BJ (cell line): ENCODE measurements around the gene PATJ. TPM values are rescaled to one million over a fixed set of nuclear protein-coding genes. Genes with fewer than 3 reads are reported as not detected.
A peak's percentile ranks its signal among the peaks of the same experiment; 100 is the strongest.
"Not testable (repeated sequence)": the region's sequence is repeated elsewhere in the genome, so short reads cannot be mapped to it uniquely, and the experiment has no call there.

Experiments used
- CTCF ChIA-PET: fragments of 350-600 bp; formaldehyde crosslinking; extraction: SDS; loops from one replicate; lab custom pipeline; 2021; ENCODE audit warnings: antibody characterized with exemption, inconsistent platforms; lab: Yijun Ruan, JAX
- POLR2A ChIA-PET: fragments of 300-600 bp; sonication (Branson Sonifier 250); formaldehyde crosslinking; extraction: SDS; loops from one replicate; lab custom pipeline; 2021; ENCODE audit warnings: antibody characterized with exemption; lab: Charles Lee
- DNase-seq: peaks from one replicate; pipeline ENCODE4 v3.0.0-alpha.2; 2011; ENCODE audit warnings: low read depth
- H3K27me3 ChIP-seq: 2 replicates; pipeline ENCODE4 v1.6.0; 2011; ENCODE audit warnings: low read length; ENCODE audit not compliant: control insufficient read depth, insufficient read depth
- H3K36me3 ChIP-seq: 2 replicates; pipeline ENCODE4 v1.5.1; 2011; ENCODE audit warnings: low read length; ENCODE audit not compliant: control insufficient read depth, insufficient read depth
- H3K4me3 ChIP-seq: 2 replicates; pipeline ENCODE4 v1.5.1; 2011; ENCODE audit warnings: low read depth, mild to moderate bottlenecking, control low read depth, low read length
- polyA plus RNA-seq: library from polyadenylated mRNA; depleted of rRNA; stranded (reverse); fragments of >200 nt; gene quantifications from 2 replicates; pipeline ENCODE4 v1.2.3, GENCODE V29; 2011
- TF ChIP-seq, protein P1 (sequence below): IDR thresholded peaks from 2 replicates; pipeline ENCODE4 v1.5.1; 2011; ENCODE audit warnings: low read depth, mild to moderate bottlenecking, control low read depth, inconsistent platforms, low read length, moderate library complexity; ENCODE audit not compliant: insufficient read depth

PATJ gene
- polyA plus RNA-seq, 1 experiment = 3.0 TPM

DNA sequence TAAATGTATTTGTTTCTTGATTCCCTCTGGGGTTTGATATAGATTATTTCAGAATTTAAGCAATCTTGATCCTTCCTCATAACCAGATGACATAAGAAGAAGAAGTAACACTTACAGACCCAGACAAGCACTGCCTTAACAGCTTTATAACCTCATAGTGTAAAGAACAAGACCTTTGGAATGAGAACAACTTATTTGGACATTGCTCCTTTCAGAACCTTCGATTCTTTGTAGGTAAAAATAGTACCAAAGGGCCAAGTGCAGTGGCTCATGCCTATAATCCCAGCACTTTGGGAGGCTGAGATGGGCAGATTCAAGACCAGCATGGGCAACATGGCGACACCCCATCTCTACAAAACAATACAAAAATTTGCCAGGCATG is 32.4 kb upstream of the PATJ start:
- ChIA-PET CTCF (no interaction called here), POLR2A (no interaction called here)
- no peak for DNase-seq
- TF ChIP-seq, protein P1, sequence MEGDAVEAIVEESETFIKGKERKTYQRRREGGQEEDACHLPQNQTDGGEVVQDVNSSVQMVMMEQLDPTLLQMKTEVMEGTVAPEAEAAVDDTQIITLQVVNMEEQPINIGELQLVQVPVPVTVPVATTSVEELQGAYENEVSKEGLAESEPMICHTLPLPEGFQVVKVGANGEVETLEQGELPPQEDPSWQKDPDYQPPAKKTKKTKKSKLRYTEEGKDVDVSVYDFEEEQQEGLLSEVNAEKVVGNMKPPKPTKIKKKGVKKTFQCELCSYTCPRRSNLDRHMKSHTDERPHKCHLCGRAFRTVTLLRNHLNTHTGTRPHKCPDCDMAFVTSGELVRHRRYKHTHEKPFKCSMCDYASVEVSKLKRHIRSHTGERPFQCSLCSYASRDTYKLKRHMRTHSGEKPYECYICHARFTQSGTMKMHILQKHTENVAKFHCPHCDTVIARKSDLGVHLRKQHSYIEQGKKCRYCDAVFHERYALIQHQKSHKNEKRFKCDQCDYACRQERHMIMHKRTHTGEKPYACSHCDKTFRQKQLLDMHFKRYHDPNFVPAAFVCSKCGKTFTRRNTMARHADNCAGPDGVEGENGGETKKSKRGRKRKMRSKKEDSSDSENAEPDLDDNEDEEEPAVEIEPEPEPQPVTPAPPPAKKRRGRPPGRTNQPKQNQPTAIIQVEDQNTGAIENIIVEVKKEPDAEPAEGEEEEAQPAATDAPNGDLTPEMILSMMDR = no peak
- no peaks in the 10 kb centered on the region for H3K27me3 ChIP-seq
- H3K36me3 ChIP-seq = peaks cover 7% of the 10 kb centered on the region
- no peak overlapping the region for H3K4me3 ChIP-seq

DNA sequence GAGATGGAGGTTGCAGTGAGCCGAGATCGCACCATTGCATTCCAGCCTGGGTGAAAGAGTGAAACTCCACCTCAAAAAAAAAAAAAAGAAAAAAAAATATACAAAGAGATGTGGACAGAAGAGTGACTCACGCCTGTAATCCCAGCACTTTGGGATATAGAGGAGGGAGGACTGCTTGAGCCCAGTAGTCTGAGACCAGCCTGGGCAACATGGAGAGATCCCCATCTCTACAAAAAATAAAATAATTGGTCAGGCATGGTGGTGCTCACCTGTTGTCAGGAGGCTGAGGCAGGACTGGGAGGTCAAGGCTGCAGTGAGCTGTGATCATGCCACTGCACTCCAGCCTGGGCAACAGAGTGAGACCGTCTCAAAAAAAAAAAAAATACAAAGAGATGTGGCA is 31.0 kb upstream of the PATJ start:
- DNase-seq, H3K36me3 ChIP-seq, H3K27me3 ChIP-seq, H3K4me3 ChIP-seq, POLR2A ChIA-PET: not testable (repeated sequence)
- CTCF ChIA-PET = interaction anchor here (0.6 kb wide), 1 partner anchor 18 kb away, joined by 4 read pairs; no protein-coding TSS in a partner anchor

DNA sequence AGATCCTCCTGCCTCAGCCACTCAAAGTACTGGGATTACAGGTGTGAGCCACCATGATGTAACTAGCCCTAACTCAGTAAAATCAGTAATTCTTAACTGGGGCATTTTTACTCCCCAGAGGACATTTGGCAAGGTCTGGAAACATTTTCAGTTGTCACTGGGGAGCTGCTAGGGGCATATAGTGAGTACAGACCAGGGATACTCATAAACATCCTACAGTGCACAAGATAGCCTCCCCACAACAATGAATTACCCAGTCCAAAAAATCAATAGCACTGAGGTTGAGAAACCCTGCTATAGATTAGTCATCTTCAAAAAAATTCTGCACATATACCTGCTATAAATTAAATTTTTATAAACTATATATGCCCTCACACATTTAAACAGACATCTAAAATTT is 30.3 kb upstream of the PATJ start:
- CTCF ChIA-PET = interaction anchor here (0.6 kb wide), 1 partner anchor 17 kb away, joined by 4 read pairs; no protein-coding TSS in a partner anchor

DNA sequence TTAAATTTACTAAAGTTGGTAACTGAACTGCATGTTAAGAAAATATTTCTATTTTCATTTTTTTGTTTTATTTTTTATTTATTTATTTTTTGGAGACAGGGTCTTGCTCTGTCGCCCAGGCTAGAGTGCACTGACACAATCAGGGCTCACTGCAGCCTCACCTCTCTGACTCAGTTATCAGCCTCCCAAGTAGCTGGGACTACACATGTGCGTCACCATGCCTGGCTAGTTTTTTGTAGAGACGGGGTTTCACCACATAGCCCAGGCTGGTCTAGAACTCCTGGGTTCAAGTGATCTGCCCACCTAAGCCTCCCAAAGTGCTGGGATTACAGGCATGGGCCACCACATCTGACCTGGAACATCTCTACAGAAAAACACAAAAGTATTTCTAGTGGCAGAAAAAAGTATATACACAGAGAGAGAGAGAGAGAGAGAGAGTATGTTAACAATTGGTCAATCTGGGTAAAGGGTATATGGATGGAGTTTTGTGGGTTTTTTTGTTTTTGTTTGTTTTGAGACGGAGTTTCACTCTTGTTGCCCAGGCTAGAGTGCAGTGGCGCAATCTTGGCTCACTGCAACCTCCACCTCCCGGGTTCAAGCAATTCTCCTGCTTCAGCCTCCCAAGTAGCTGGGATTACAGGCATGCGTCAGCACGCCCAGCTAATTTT is 23.1 kb upstream of the PATJ start:
- POLR2A ChIA-PET, CTCF ChIA-PET, DNase-seq, H3K27me3 ChIP-seq, H3K4me3 ChIP-seq, H3K36me3 ChIP-seq: not testable (repeated sequence)

More for the DNA sequence above, 30.3 kb upstream of the PATJ start:
- POLR2A ChIA-PET = no interaction called here
- DNase-seq = no peak
- H3K36me3 ChIP-seq = peaks cover 3% of the 10 kb centered on the region
- H3K27me3 ChIP-seq = no peaks in the 10 kb centered on the region
- TF ChIP-seq, protein P1 = no peak
- H3K4me3 ChIP-seq = no peak overlapping the region

DNA sequence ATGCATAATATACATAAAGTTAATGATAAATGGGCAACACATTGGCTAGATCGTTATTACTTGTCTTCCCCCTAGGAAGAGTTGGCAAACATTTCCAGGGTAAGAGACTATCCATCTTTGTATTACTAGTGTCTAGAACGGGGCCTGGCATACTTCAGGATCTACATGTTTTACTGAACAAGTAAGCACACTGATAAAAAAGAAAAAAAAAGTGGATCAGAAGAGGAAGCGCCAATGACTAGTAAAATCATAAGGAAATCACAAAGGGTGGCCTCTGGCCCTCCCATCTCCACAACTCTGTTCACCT is 17.8 kb upstream of the PATJ start:
- ChIA-PET POLR2A (no interaction called here), CTCF (no interaction called here)
- no peak for DNase-seq
- Histone ChIP-seq H3K36me3 (no peaks in the 10 kb centered on the region; the same call in 1 of the 2 replicates), H3K27me3 (no peaks in the 10 kb centered on the region), H3K4me3 (peak overlapping the region; percentile 98)
- TF ChIP-seq, protein P1 = no peak

DNA sequence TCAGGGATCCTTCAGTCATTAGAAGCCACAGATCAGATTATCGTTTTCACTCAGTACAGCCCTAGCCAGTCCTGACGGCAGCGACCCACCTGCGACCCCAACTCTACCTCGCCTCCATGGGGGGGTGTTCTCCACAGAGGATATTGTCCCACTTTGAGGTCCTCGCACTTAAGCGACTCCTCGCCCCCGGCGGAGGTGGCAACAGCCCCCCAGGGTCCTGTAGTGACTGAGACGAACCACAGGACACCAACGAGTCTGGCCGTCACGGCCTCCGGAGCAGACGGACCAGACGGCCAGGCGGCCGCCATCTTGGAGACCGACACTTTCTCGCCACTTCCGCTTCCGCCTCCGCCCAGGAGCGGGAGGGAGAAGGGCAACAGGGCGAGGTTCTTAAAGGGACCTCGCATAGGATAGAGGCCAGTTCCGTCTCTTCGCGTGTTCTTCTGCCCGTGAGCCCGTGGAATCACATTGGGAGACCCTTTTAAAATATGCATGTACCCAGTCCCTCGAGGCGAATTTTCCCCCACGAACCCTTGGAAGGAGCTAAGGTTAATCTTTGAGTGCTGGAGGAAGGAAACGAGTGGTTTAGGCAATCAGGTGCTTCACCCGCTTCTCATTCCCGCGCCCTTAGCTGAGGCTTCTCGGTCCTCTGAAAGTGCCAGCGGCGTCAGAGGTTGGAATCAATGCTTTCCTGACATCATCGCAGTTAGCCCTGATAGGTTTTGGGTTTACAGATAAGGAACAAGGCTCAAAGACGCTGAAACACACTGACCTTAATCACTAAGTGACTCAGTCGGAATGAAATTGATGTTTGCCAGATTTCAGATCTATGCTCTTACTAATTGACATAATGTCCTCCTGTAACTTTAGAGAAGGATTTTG is 17.2 kb upstream of the PATJ start, which contains the start of gene TM2D1:
Gene TM2D1, minus strand, starts transcription at position 329 of the 882 bp plus-strand sequence. Its CDS starts 21 bp downstream, at position 308.
- DNase-seq = peak; percentile 46
- Histone ChIP-seq H3K36me3 (no peaks in the 10 kb centered on the region; the same call in 1 of the 2 replicates), H3K27me3 (no peaks in the 10 kb centered on the region), H3K4me3 (peak within 1 kb of the TSS; percentile 98)
- TF ChIP-seq, protein P1 = no peak
- CTCF ChIA-PET = no interaction called here
- POLR2A ChIA-PET = interaction anchor here (0.6 kb wide), 1 partner anchor 118 kb away, joined by 4 read pairs; no protein-coding TSS in a partner anchor
